Measurements from ENCODE around the gene CXCL12.

GRCh38 chr10:44368637-44369036 is 16.3 kb downstream of the CXCL12 start:
- TF ChIP-seq POLR2A (IDR thresholded peaks at IDR 0.05; ENCODE audit: low read length) = no peak
- no peak for TF ChIP-seq GATA1 (IDR thresholded peaks at IDR 0.05; ENCODE audit: low read depth, low read length)
